ENCODE measurements around the gene CYP2C9. TPM values are rescaled to one million over a fixed set of nuclear protein-coding genes. Genes with fewer than 3 reads are reported as not detected.
"Not testable (repeated sequence)": the region's sequence is repeated elsewhere in the genome, so short reads cannot be mapped to it uniquely, and the experiment has no call there.

Gene CYP2C9
- total RNA-seq, 1 experiment from 2014 or later, result 0.76 TPM

GRCh38 chr10:94890264-94891022 is 48.0 kb upstream of the CYP2C9 start:
- POLR2A ChIA-PET, result interaction anchor here (0.8 kb wide), 1 partner anchor 17 kb away, joined by 3 read pairs; no protein-coding TSS in a partner anchor
- DNase-seq (ENCODE audit: low read depth, low spot score) (no peak), ATAC-seq (peak; percentile 54; the same call in 1 of the 2 replicates)
- intact Hi-C loops (cut with micrococcal nuclease), result no loop called here
- no peaks in the 10 kb centered on the region for H3K9me2 ChIP-seq (ENCODE audit: insufficient read depth)
- no peaks in the 10 kb centered on the region for H3K79me2 ChIP-seq (ENCODE audit: insufficient read depth, low read length)
- H4K20me1 ChIP-seq (ENCODE audit: insufficient read depth), result no peaks in the 10 kb centered on the region
- H3K4me3 ChIP-seq (replicated peaks in 1 of 2; ENCODE audit: low read depth in 1 of 2, low read length in 2 of 2), result no peak overlapping the region
- H3K27me3 ChIP-seq (ENCODE audit: insufficient read depth, low read length), result no peaks in the 10 kb centered on the region
- no peaks in the 10 kb centered on the region for H3K36me3 ChIP-seq (ENCODE audit: control insufficient read depth in 1 of 2, insufficient read depth in 2 of 2, low read length in 2 of 2)
- RAD21 ChIA-PET (ENCODE audit: low non-redundant PET in 1 of 2, low total read pairs in 2 of 2, uncharacterized antibody in 2 of 2, unreplicated experiment in 2 of 2), result no interaction called here
- BruUV-seq (replicated peaks), result no TSS peak
- TF ChIP-seq TCF7L2 (IDR thresholded peaks at IDR 0.05; ENCODE audit: borderline replicate concordance, extremely low read depth, insufficient read depth, insufficient read length), result no peak
- TF ChIP-seq ZNF274 (IDR thresholded peaks at IDR 0.05; ENCODE audit: low read depth, low read length), result no peak
- TF ChIP-seq ZFX (IDR thresholded peaks at IDR 0.05), result no peak
- no peak for TF ChIP-seq FOSL1 (IDR thresholded peaks at IDR 0.05; ENCODE audit: low read depth)
- no peak for TF ChIP-seq RAD21 (IDR thresholded peaks at IDR 0.05; ENCODE audit: low read depth)
- no peak for TF ChIP-seq SP1 (IDR thresholded peaks at IDR 0.05; ENCODE audit: low read depth)
- TF ChIP-seq ELF1 (IDR thresholded peaks at IDR 0.05; ENCODE audit: borderline replicate concordance, low read depth), result no peak
- no peak for TF ChIP-seq YY1 (IDR thresholded peaks at IDR 0.05; ENCODE audit: extremely low read depth, insufficient replicate concordance, low read depth, low read length)
- no peak for TF ChIP-seq CBX3 (IDR thresholded peaks at IDR 0.05; ENCODE audit: low read depth)
- no peak for TF ChIP-seq POLR2A (IDR thresholded peaks at IDR 0.05; ENCODE audit: borderline replicate concordance, extremely low read depth, insufficient read depth, insufficient read length)
- no peak for TF ChIP-seq SRF (IDR thresholded peaks at IDR 0.05; ENCODE audit: low read depth)
- TF ChIP-seq POLR2AphosphoS5 (IDR thresholded peaks at IDR 0.05; ENCODE audit: low read depth, low read length), result no peak
- TF ChIP-seq MAX (IDR thresholded peaks at IDR 0.05), result no peak
- no peak for TF ChIP-seq EGR1 (IDR thresholded peaks at IDR 0.05; ENCODE audit: low read depth)
- TF ChIP-seq ATF3 (IDR thresholded peaks at IDR 0.05), result no peak
- no peak for TF ChIP-seq CEBPB (IDR thresholded peaks at IDR 0.05; ENCODE audit: low read depth)
- no peak overlapping the region for H3K9ac ChIP-seq (ENCODE audit: low read length)
- H3K27ac ChIP-seq (ENCODE audit: low read depth, low read length), result no peak overlapping the region
- no peak overlapping the region for H2AFZ ChIP-seq (ENCODE audit: low read depth, low read length, poor library complexity, severe bottlenecking)
- CTCF ChIA-PET, result no interaction called here
- no peaks in the 10 kb centered on the region for H3K4me1 ChIP-seq (ENCODE audit: control insufficient read depth in 1 of 2, insufficient read depth in 2 of 2, low read length in 2 of 2)
- no peak overlapping the region for H3K4me2 ChIP-seq (ENCODE audit: low read length)
- H3K9me3 ChIP-seq (ENCODE audit: control insufficient read depth in 1 of 2, insufficient read depth in 1 of 2, low read depth in 1 of 2, low read length in 2 of 2), result no peaks in the 10 kb centered on the region

GRCh38 chr10:94898414-94898813 is 40.0 kb upstream of the CYP2C9 start:
- H3K9ac ChIP-seq (ENCODE audit: low read length); H4K20me1 ChIP-seq (ENCODE audit: insufficient read depth); H3K27ac ChIP-seq (ENCODE audit: low read depth, low read length); ATAC-seq; H3K79me2 ChIP-seq (ENCODE audit: insufficient read depth, low read length); H3K9me2 ChIP-seq (ENCODE audit: insufficient read depth); intact Hi-C loops (cut with micrococcal nuclease); BruUV-seq (replicated peaks); CTCF ChIA-PET; H3K4me2 ChIP-seq (ENCODE audit: low read length); POLR2A ChIA-PET; H3K9me3 ChIP-seq (ENCODE audit: control insufficient read depth in 1 of 2, insufficient read depth in 1 of 2, low read depth in 1 of 2, low read length in 2 of 2); H3K4me3 ChIP-seq (replicated peaks in 1 of 2; ENCODE audit: low read depth in 1 of 2, low read length in 2 of 2); H3K36me3 ChIP-seq (ENCODE audit: control insufficient read depth in 1 of 2, insufficient read depth in 2 of 2, low read length in 2 of 2); DNase-seq (ENCODE audit: low read depth, low spot score); H2AFZ ChIP-seq (ENCODE audit: low read depth, low read length, poor library complexity, severe bottlenecking); H3K27me3 ChIP-seq (ENCODE audit: insufficient read depth, low read length); H3K4me1 ChIP-seq (ENCODE audit: control insufficient read depth in 1 of 2, insufficient read depth in 2 of 2, low read length in 2 of 2); RAD21 ChIA-PET (ENCODE audit: low non-redundant PET in 1 of 2, low total read pairs in 2 of 2, uncharacterized antibody in 2 of 2, unreplicated experiment in 2 of 2): not testable (repeated sequence)
